Middle frontal gyrus (tissue), 1 donor: Measurements from ENCODE around the gene MMP20.

Source experiments
- DNase-seq: peaks from one replicate; pipeline ENCODE4 v3.0.0-alpha.2; 2015; ENCODE audit warnings: low spot score; ENCODE audit errors: extremely low spot score

MMP20 gene

GRCh38 chr11:102623998-102624397 is 1.1 kb downstream of the MMP20 start:
- DNase-seq = no peak

GRCh38 chr11:102623128-102623527 is 2.0 kb downstream of the MMP20 start:
- no peak for DNase-seq

- no peak for DNase-seq
These were observed 2.9 kb downstream of the MMP20 start for GRCh38 chr11:102622258-102622657.

GRCh38 chr11:102620818-102621561 is 4.1 kb downstream of the MMP20 start:
- no peak for DNase-seq

GRCh38 chr11:102620179-102620578 is 5.0 kb downstream of the MMP20 start:
- no peak for DNase-seq

GRCh38 chr11:102617466-102618008 is 7.6 kb downstream of the MMP20 start:
- no peak for DNase-seq

GRCh38 chr11:102615894-102616432 is 9.2 kb downstream of the MMP20 start:
- no peak for DNase-seq

GRCh38 chr11:102615077-102615893 is 9.8 kb downstream of the MMP20 start:
- DNase-seq = no peak

GRCh38 chr11:102614485-102614884 is 10.6 kb downstream of the MMP20 start:
- DNase-seq = no peak

GRCh38 chr11:102614031-102614430 is 11.1 kb downstream of the MMP20 start:
- no peak for DNase-seq

- DNase-seq = no peak
These were observed 11.7 kb downstream of the MMP20 start for GRCh38 chr11:102613450-102613849.

GRCh38 chr11:102611291-102611690 is 13.8 kb downstream of the MMP20 start:
- DNase-seq = no peak

GRCh38 chr11:102610200-102610599 is 14.9 kb downstream of the MMP20 start:
- no peak for DNase-seq

- DNase-seq = no peak
These were observed 16.4 kb downstream of the MMP20 start for GRCh38 chr11:102608699-102609098.

GRCh38 chr11:102604875-102605274 is 20.3 kb downstream of the MMP20 start:
- no peak for DNase-seq

GRCh38 chr11:102604011-102604410 is 21.1 kb downstream of the MMP20 start:
- DNase-seq = no peak

GRCh38 chr11:102603576-102603975 is 21.6 kb downstream of the MMP20 start:
- no peak for DNase-seq

- DNase-seq = peak; percentile 75
These were observed 22.0 kb downstream of the MMP20 start for GRCh38 chr11:102603091-102603490.

- DNase-seq = no peak
These were observed 24.5 kb downstream of the MMP20 start for GRCh38 chr11:102600666-102601065.

GRCh38 chr11:102599642-102600261 is 25.4 kb downstream of the MMP20 start:
- DNase-seq = no peak

GRCh38 chr11:102598272-102598671 is 26.9 kb downstream of the MMP20 start:
- DNase-seq = no peak

GRCh38 chr11:102596578-102596977 is 28.6 kb downstream of the MMP20 start:
- DNase-seq = no peak
